Measurements from ENCODE around the gene HMG20B.
A peak's percentile ranks its signal among the peaks of the same experiment; 100 is the strongest.
"Not testable (repeated sequence)": the region's sequence is repeated elsewhere in the genome, so short reads cannot be mapped to it uniquely, and the experiment has no call there.

Gene HMG20B

GRCh38 chr19:3556978-3557460, 15.7 kb upstream of the HMG20B start:
- no peak for DNase-seq

- DNase-seq, result peak; percentile 97 to 98
These were observed 15.1 kb upstream of the HMG20B start, which contains the start of gene MFSD12 for GRCh38 chr19:3557461-3558248. MFSD12 (minus strand) TSS chr19:3557586; CDS start chr19:3557403, 183 bp downstream.

- DNase-seq, result peak; percentile 54 to 90
These were observed 8.8 kb upstream of the HMG20B start for GRCh38 chr19:3563709-3564524.

GRCh38 chr19:3565139-3565538, 7.6 kb upstream of the HMG20B start:
- DNase-seq, result no peak

DNA sequence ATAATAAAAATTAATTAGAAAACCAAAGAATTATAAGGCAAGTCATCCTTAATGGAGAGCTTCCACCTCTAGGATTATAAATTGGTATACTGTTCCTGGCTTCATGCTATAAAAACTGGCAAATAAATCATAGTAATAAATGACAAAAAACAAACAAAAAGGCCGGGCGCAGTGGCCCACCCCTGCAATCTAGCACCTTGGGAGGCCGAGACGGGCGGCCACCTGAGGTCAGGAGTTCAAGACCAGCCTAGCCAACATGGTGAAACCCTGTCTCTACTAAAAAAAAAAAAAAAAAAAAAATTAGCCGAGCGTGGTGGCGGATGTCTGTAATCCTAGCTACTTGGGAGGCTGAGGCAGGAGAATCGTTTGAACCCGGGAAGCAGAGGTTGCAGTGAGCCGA, 2.7 kb upstream of the HMG20B start:
- not testable (repeated sequence) for DNase-seq

DNA sequence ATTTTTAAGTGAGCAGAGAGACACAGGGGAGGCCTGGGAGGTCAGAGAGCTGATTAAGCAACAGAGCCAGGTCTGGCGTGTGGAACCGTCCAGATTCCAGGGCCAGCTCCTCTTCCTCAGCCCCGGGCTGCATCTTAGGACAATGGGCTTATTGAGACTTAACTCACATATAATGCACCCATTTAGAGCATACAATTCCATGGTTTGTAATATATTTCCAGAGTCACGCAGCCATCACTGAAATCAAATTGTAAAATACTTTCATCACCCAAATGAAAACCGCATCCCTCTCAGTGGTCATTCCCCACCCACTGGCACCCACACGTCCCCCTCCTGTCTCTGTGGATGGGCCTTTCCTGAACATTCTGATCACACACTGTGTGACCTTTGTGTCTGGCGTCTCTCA, 2.1 kb upstream of the HMG20B start:
- DNase-seq, result peak; percentile 57 to 87

GRCh38 chr19:3572132-3572854, 451 bp upstream of the HMG20B start:
- DNase-seq, result peak; percentile 100

- no peak for DNase-seq
These were observed 566 bp downstream of the HMG20B start for GRCh38 chr19:3573162-3573857.

DNA sequence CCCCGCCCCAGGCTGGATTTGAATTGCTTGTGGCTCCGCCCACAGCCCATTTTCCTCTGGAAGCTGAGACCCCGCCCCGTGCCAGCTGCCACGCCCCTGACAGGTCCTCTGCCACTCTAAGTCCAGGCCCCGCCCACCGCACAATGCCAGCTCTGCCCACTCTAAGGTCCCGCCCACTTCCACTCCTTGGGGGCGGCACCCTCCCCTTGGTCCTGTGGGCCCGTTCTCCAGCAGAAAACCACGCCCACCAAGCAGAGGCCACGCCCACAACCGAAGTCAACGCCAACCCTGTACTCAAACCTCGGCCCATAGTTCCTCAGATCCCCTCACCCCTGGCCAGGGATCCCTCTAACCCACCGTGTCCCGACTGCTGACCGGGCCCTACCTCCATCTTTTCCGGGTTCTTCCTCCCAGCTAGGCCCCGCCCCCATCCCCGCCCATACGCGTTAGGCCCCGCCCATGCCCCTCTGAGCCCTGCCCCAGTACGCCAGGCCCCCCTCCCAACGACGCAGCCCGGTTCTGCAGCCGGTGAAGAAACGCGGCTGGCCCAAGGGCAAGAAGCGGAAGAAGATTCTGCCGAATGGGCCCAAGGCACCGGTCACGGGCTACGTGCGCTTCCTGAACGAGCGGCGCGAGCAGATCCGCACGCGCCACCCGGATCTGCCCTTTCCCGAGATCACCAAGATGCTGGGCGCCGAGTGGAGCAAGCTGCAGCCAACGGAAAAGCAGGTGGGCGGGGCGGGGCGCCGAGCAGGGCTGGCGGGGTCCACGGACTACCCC, 1.3 kb downstream of the HMG20B start:
- peak; percentile 99 to 100 for DNase-seq

DNA sequence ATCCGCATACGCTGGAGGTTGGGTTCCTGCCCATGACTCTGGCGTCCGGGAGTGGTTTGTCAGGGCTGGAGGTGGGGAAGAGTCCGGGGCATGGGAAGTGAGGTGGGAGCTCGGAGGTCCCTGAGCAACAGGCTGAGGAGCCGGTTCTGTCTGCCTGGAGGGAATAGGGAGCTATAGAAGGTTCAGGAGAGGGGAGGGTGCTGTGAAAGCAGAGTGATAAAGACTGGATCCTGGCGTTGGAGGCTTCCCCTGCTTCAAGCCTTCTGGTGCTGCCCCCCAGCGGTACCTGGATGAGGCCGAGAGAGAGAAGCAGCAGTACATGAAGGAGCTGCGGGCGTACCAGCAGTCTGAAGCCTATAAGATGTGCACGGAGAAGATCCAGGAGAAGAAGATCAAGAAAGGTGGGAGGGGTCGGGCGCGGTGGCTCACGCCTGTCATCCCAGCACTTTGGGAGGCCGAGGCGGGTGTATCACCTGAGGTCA, 2.6 kb downstream of the HMG20B start:
- no peak for DNase-seq

DNA sequence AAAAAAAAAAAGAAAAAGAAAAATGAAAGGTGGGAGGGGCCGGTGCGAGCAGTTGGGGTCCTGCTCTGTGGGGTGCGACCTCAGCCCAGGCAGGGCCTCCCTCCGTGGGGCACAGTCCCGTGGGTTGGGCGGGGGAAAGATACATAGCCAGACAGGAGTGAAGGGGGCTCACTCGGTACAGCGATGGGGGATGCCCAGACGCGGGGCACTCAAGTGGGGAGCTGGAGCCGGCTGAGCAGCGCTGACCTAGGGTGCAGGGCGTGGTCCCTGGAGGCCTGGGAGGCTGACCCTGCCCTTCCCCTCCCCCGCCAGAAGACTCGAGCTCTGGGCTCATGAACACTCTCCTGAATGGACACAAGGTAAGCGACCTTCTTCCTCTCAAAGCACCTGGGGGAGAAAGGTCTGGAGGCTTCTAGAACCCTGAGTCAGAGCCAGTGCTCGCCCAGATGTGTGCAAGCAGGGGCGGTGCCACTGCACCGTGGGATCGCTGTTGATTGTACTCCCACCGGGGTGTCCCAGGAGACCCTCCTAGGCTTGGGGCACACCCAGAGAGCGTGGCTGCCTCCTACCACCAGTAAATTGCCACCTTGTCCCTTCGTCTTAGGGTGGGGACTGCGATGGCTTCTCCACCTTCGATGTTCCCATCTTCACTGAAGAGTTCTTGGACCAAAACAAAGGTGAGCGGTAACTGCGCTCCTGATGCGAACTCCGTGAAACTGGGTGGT, 3.4 kb downstream of the HMG20B start:
- no peak for DNase-seq

DNA sequence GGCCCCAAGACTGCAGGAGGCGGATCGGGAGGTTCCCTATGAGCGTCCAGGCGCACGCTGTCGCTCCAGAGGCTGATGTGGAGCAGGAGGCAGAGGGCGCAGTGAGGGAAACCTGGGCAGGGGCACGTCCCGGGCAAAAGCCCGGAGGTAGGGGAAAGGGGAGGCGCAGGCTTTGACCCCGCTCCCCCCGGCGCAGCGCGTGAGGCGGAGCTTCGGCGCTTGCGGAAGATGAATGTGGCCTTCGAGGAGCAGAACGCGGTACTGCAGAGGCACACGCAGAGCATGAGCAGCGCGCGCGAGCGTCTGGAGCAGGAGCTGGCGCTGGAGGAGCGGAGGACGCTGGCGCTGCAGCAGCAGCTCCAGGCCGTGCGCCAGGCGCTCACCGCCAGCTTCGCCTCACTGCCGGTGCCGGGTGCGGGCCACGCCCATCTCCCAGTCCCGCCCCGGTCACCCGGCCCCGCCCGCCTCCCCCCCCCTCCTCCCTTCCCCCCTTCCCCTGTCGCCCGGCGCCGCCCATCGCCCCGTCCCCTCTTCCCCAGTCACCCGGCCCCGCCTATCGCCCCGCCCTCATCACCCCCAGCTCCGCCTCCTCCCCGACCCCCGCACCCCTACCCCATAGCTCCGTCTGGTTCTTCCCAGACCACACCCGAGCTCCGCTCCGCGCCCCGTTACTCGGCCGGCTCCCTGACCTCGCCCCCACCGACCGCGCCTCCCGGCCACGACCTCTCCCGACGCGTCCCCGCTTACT, 4.1 kb downstream of the HMG20B start:
- DNase-seq, result peak in 1 of 2 donors; percentile 51

DNA sequence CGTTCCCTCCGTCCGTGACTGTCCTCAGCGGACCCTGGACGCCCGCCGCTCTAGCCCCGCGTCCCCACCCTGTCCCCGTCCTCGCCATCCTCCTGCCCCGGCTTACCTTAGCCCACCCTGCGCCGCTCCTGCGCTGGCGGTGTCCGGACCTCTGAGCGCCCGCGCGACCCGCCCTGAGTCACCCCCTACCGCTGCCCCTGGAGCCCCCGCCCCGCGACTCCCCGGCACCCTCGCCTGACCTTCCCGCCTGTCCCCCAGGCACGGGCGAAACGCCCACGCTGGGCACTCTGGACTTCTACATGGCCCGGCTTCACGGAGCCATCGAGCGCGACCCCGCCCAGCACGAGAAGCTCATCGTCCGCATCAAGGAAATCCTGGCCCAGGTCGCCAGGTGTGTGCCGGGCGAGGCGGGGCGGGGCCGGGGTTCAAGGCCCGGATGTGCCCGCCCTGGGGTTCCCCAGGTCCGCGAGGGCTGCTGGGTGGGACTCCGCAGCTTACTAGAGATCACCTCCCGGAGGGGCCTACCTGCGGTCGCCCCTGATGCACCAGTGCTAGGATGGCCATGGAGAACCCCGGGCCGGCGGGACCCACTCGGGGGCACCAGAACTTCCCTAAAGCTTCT, 5.1 kb downstream of the HMG20B start:
- DNase-seq, result no peak

GRCh38 chr19:3578390-3578789, 5.6 kb downstream of the HMG20B start:
- no peak for DNase-seq

- peak; percentile 69 to 89 for DNase-seq
These were observed 7.6 kb downstream of the HMG20B start for GRCh38 chr19:3580156-3580934.

DNA sequence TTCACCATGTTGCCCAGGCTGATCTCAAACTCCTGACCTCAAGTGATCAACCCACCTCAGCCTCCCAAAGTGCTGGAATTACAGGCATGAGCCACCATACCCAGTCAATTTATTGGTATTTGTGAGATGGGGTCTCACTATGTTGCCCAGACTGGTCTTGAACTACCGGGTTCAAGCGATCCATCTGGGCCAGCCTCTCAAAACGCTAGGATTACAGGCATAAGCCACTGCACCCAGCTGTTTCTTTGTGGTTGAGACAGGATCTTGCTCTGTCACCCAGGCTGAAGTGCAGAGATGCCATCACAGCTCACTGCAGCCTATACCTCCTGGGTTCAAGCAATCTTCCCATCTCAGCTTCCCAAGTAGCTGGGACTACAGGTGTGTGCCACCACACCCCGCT, 9.0 kb downstream of the HMG20B start:
- DNase-seq, result not testable (repeated sequence)

- not testable (repeated sequence) for DNase-seq
These were observed 11.5 kb downstream of the HMG20B start for GRCh38 chr19:3584036-3584802.

Data from inflammatory macrophage (primary cell).